Medulla oblongata (tissue), 1 donor: ENCODE data around the gene ZNF831.

Experiments
- DNase-seq: peaks from one replicate; pipeline ENCODE4 v3.0.0-alpha.2; 2015; ENCODE audit errors: extremely low spot score

The ZNF831 gene

DNA sequence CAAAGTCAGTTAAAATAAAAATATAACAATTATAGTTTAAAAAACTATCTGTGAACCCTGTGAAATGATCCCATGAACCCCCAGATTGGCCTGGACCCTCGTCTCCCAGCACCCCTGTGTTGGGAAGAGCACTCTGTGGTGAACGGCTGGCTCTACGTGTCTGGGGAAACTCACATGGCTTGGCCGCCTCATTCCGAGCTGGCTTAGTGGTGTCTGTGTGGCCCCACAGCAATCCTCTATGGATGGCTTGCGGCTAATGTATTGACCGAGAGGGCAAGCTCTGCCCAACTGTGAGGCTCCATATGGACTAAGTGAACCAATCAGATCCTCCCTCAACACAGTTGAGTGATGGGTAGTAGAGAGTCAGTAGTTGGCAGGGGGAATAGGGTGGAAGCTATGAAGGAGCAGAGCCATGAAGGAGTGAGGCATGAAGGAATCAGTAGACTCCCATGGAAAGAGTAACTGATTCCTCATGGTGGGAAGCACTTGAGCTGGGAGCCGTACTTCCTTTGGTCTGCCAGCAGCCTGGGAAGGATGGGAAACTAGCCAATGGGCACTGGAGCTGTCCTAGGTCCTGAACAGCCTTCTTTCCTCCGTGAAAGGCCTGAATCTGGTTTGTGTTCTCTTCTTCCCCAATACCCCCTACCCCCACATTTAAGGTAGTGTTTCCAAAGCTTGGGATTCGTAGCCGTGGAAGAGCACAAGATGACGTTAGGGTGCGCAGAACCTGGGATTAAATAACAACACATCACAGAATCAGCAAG lies 21.6 kb upstream of the ZNF831 start:
- DNase-seq, result no peak

DNA sequence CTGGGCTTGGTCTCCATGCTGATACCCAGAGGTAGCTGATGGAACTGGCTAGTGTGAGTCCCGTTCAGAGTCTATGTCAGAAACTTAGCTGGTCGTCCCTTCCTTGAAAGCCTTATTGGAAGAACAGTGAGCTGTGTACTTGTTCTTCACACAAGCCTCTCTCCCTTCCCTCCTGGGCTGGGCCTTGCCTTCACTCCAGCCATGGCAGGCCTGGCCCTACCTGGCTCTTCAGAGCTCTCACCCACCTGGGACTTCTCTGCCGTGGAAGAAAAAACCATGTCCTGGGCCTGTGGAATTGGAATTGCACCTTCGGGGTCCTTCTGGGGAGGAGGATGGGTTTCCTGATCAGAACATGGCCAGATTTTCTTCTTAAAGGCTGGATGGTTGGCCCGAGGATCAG lies 20.3 kb upstream of the ZNF831 start:
- no peak for DNase-seq

DNA sequence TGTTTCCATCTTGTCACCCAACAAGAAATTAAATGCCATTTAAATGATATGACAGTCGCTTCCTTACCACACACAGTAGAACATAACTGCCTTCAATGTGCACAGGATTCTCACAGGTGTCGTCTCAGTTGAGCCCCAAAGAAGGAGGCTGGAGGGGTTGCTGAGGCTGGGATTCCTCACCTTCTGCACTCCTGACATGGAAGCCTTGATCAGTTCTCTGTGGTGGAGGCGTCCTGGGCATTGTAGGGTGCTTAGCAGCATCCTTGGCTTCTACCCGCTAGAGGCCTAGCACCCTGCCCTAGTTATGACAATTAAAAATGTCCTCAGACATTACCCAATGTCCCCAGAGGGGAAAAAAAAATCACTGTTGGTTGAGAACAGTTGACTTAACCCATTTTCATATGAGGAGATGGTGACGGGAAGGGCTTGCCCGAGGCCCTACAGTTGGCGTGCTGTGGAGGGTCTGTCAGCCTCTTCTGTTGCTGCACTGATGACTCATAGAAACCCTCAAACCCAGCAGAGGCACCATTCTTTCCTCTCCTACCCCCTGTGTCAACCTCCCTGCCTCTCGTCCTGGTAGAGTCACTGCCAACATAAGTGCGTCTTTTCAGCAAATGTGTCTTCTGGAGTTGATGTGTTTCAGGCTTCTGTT lies 19.3 kb upstream of the ZNF831 start:
- DNase-seq, result no peak

DNA sequence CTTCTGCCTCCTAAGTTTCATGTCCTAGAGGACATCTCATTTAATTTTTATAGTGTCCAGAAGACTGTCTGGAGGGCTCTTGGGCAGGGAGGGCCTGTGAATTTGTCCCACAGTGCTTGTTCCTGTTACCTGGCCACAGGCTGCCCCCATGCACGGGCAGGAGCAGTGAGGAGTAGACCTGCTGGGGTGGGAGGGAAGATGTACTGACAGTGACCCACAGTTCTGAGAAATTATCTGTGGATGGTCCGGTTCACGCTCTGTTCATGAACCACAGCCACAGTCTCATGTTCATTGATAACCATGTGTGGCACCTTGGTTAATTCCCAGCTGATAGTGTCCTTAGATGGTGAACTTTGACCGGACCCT lies 18.8 kb upstream of the ZNF831 start:
- DNase-seq, result no peak

DNA sequence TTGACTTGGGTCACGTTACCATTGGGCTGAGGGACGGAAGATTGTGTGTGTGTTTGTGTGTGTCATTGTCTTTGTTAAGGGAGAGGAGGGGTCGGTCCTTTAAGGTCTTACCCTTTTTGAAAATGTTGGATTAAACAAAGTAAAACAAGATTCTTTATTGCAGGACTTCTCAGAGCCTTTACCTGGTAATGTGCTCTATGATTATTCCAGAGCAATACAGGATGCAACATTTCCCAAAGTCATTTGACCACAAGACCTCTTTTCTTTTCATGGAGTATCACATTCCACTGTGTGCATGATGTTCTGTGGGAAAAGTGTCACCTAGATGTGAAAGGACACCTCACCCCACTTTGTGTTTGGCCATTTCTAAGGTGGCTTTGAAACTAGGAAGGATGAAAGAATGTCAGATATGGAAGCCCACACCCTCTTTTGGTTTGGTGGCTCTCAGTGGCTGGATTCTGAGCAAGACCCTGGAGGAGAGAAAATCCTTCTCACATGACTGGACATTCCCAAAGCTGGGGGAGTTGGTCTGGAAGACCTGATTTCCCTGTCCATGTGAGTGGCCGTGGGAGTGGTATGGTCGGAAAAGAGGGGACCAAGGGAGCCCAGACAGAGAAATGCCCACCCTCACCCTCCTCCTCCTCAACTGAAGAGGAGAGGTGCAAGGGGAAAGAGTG lies 18.2 kb upstream of the ZNF831 start:
- no peak for DNase-seq

DNA sequence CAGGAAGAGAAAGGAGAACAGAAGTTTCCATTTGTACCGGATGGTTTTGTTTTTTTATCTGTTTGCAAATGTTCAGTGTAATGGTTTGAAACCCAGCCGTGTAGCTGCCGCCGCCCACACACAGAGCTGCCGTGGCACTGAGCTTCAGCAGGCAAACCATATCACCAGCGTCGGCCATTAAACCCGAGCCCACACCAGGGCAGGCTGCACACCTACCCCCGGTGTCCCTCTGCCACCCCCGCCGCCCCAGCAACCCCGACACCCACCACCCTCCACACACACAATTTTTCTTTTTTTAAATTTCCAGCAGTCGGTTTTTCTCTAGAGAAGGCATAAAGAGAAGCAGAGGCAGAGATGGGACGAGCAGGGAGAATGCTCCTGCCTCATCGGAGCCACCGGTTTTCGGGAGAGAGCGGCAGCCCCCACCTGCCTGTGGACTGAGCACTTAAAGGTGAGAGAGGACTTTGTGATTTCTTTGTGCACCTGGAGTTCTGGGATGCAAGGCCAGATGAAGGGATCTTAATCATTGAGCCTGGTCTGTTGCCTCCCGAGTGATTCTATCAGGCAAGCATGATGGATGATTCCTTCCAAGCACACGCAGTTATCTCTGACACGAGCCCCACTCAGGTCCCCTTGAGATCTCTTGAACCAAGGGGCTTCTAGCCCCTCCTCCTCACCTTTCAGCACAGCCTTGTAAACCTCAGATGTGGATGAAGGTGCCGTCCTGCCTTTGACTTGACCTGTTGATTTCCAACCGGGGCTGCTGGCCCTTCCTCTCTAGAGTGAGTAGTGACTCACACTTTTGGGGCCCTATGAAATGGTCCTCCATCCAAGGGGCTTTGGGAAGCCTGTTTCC lies 17.5 kb upstream of the ZNF831 start:
- no peak for DNase-seq

DNA sequence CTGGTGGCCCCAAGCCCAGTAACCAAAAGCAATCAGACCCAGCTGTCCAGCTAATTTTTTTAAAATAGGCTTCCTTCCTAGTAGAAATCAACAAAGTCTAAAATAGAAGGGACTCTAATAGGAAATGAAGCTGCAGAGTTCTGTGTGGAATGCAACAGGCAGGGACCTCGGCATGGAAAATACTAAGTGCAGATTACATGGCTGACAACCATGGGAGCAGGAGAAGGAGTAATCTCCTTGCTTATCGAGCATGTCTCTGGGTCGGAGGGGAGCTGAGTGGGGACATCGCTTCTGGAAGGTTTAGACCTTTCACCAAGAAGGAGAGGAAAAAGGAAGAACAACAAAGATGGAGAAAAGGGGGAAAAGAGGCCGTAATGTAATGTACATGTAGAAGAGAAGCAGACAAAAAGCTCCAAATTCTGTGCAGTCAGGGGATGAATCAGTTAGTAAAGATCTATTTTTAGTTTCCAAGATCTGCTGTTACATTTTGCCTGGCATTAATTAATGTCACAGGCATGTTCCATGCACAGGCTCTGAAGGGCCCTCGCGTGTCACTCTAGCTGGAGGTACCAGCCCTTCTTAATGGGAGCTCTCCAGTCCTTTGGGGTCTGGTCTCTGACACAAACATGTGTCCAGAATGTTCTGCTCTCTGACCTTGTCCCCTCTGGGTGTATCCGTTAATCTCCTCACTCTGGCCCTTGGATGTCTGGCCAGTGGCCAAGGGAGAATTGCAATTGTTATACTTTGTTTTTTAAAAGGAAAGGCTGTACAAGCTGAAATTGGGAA lies 16.6 kb upstream of the ZNF831 start:
- DNase-seq, result no peak

DNA sequence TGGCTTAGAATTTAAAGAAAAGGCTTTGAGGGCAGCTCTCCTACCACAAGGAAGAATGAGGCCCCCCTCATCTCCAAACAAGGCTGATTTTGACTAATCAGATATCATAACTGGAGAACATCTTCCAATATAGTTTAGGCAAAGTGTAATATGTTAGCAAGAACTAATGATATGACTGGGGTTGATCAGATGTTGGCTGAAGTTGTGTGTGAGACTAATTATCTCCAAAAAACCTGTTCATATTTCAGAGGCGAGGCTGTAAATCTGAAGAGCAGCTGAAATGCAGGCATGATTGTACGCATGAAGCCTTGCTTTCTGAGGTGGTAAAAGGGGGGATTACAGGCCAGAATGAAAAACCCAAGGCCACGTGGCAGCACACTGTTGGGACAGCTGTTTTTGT lies 16.0 kb upstream of the ZNF831 start:
- DNase-seq, result no peak

DNA sequence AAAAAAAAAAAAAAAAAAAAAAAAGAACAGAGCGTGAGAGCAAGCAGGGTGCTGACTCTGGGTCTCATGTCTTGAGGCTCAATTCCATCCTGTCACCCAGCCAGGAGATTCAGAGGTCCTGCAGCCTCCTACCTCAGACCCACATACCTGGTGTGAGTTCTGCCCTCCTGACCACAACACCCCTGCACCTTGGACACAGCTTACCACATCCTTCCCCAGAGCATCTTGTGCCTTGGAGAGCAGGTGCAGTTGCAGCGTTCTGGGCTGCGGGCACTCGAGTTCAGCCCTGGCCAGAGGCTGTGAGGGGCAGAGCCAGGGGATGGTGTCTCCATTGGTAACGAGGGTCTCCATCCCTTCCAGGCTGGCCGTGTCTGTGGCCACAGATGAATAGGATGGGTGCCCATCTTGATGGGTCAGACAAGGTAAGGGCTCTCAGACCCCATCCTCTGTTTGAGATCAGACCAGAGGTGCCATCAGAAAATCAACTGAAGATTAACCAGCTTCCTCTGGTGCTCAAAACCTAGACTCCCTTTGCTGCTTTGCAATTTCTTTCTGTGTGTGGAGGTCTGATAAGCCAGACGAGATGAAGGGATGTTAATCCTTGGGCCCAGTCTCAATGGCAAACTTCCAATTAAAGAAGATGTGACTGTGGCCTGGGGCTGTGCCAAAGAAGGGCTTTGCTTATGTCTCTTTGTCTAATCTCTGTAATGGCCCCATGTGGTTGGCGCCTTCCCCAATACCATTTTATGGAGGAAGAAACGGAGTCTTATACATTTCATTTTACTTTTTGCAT lies 14.7 kb upstream of the ZNF831 start:
- no peak for DNase-seq

DNA sequence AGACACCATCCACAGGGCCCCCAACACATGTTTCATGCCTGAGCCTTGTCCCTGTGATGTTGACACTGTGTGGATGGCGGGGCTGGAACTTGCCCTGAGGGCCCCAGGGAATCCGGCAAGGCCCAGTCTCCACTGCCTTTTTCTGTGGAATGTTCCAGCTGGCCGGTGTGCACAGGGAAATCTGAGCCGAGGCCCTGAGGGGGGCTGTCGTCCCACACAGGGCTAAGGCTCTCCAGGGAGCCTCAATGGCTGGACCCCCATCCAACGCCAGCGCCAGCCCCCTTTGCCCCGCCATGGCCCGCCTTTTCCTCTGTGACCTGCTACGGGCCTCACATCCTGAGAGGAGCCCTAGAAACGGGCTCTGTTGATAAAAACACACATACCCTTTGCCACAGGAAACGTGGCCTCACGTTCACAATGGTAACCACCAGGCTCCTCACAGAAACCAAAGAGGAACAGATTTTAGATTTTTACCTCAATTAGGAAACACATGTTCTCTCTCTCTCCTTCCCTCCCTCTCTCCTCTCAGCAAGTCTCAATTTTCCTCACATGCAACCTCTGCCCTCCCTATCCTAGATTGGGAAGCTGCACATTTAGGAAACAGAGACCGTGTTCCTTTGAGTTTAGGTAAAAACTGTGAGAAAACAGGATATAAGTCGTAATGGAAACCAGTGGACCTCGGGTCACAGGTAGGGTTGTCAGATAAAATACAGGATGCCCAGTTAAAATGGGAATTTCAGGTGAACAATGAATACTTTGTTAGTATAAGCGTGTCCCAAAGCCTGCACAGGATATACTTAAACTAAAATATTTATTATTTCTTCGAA lies 13.7 kb upstream of the ZNF831 start:
- DNase-seq, result no peak

DNA sequence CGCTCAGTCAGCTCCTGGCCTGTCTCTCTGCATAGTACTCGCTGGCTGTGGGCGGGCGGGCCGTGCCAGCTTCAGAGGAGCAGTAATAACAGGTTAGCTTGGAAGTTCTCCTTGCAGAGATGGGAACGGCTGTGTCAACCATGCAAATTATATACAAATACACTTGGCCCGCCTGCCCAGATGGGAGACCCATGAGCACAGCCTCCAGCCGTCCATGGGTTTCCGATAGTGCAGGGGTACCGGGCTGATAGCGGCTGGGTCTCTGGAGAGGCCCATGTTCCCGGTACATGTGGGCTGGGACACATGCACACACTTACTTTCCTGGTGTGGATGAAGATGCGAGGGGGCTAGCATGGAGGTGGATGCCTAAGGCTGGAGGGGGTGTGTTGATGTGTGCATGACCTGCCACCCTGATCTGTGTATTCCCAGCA lies 12.8 kb upstream of the ZNF831 start:
- no peak for DNase-seq

DNA sequence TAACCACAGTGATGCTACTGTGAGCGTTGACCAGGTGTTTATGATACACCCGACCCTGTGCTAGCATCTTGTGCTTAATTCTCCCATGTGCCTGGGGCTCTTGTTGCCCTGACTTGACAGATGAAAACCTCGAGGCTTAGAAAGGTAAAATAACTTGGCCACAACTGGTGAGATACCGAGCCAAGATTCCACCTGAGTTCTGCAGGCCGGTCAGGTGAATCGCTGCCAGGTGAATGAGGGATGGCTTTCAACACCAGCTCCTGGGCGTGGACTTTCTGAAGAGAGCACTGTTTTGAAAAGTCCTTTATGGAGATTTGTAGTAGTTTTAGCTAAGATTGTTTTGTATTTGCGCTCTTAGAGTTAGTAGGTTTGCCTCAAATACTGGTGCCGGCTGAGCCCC lies 12.2 kb upstream of the ZNF831 start:
- DNase-seq, result no peak

DNA sequence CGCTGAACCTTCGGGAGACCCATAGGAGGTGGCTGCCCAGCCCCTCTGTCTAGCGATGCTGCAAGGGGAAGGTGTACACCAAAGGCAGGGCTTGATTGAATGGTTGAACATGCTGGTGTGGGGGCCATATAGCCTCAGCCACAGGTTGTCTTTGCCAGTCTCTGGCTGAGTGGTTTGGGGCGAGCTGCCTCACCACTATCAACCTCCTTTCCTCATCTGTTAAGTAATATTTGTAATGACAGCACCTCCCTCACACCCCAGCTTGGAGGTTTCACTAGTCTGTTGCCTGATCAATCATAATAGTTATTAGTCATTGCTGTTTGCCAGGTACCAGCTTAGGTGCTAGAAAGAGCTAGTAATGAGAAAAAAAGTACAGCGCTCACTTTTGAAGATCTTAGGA lies 11.8 kb upstream of the ZNF831 start:
- DNase-seq, result no peak

DNA sequence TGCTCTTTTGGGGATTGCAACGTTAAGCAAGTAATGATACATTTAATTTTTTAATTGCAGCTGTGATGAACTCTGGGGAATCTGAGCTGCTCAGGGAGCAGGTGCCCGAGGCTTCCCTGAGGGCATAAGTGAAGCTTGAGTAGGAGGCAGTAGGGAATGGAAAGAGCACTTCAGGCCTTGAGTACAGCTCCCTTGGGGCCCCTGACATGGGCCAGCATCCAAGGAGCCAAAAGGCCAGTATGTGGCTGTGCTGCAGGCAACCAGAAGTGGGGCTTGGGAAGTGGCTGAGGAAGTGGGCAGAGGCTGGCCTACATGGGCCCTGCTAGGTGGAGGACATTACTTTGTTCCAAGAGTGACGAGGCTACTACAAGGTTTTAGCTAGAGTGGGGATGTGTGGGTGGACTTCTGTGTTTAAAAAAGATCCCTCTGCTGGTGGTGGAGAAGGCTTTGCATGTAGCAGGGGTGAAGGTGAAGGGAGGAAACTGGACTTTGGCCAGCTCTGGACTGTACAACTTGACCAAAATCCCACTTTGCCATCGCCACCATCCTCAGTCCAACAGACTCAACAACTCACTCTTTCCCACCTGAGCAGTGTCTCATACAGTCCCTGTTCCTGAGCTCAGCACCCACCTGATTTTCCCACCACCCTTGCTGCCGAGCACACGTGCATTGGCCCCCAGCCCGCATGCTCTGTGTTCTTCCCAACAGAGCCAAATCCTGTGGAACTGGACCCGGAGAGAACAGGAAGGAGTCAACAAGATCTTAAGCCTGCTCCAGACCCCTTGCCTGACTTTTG lies 10.9 kb upstream of the ZNF831 start:
- no peak for DNase-seq

DNA sequence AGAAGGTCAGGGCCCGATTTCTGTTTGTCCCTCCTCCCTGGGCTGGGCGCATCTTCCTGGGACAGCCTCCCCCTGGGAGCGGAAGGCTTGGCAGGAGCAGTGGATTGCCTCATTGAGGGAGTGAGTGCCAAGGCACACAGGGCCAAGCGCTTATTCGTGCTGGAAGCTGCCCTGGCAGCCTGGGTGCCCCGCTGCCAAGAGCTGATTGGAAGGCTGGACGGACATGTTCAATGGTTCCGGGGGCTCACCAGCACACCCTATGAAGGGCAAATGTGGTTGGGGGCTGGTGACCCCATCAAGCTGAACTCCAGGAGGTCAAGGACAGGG lies 10.3 kb upstream of the ZNF831 start:
- DNase-seq, result peak; percentile 89

DNA sequence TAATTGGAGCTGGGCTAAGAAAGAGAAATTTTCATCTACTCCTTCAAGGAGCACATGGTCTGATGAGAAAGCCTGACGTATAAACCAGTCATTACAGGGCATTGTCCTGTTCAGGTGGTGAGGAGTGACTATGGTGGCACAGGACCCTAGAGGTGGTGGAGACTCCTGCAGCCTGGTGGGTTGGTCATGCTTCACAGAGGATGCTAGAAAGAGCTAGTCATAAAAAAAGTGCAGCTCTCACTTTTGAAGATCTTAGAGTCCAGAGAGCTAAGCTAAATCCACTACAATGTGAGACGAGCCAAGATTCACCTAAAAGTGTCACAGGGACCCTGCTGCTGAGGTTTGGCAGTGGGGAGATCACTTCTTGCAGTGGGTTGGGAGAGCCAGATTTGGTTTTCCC lies 9.8 kb upstream of the ZNF831 start:
- no peak for DNase-seq

DNA sequence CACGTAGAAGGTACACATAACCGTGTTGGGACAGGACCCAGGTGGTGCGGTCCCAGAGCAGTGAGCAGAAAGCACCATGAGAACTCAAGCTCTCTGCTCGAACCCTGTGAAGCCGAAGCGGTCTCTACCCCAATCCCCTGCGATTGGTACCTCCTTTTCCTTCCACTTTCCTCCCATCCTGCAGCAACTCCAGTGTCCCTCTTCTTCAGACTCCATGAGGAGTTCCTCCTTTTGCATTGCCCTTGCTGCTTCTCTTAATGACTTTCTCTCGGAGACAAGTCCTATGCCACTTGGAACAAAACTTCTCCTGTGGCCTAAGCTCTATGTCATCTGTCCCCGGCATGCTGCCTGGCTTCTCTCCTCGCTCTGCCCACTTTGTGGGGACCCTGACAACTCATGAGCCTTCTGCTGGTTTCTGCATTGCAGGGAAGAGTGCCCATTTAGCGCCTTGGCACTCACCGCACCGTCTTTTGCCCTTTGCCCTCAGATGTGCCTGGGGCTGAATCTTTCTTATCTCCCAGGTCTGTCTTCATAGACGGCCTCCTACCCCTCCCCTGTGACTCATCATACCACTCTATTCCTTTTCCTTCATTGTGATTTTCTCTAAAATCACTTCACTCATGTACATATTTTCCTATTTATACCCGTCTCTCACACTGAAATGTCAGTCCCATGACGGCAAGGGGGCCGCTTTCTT lies 9.2 kb upstream of the ZNF831 start:
- DNase-seq, result no peak

DNA sequence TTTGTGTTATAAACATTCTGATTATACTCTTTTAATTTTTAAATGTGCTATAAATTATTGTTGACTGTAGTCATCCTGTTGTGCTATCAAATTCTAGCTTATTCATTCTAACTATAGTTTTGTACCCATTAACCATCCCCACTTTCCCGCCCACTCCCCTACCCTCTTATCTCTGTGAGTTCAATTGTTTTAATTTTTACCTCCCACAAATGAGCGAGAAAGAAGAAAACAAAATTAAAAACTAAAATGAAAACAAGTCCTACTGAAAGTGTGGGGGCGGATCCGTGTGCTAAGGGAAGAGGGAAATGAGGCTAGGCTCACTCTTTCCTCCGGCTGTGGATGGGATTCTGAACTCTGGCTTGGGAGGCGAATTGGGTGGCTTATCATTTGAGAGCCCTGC lies 6.6 kb upstream of the ZNF831 start:
- DNase-seq, result no peak
